ENCODE data around the gene KBTBD8. TPM values are rescaled to one million over a fixed set of nuclear protein-coding genes. Genes with fewer than 3 reads are reported as not detected.
A peak's percentile ranks its signal among the peaks of the same experiment; 100 is the strongest.

KBTBD8 gene
- total and polyA plus RNA-seq, 2 of the 13 experiments (the other 11 are each of a cell fraction or from before 2014, with no cell fraction given), result 1.1 to 7.6 TPM

DNA sequence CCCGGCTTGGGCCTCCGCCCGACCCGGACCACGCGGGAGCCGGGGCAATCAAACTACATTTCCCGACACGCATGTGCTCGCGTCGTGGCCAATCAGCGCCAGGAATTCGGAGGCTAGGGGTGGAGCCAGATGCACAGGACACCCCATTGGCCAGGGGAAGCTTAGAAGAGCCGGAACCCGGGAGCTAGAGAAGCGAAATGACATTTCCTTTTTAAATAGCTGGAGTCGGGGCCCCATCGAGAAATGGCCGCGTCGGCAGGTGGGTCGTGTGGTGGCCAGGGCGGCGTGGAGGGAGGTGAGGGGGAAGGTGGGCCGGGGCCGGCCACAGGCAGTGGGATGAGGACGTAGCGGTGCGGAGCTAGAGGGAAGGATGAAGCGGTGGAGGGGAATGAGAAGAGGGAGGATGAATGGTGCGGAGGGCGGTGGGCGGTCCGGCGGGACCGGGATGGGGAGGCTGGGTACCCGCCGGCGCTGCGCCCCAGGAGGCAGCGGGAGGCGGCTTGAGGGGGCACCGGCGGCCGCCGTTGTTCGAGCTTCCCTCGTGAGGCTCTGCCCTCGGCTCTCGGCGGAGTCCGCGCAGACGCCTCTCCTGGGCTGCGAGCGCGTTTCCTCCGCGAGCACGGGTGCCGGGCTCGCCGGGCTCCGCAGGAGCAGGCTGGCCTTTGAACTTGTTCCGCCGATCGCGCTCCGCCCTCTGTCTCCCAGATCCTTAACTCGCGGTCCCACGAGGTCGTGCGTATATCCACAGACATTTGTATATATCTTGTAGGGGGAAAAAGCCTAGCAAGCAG, at the start of gene KBTBD8 (continued):
- TF ChIP-seq ZNF558 (CRISPR knock-in tag; IDR thresholded peaks at IDR 0.05; ENCODE audit: borderline replicate concordance) (0 out of 2 replicates have a peak, but pooled peaks have one; percentile 46), ZNF234 (CRISPR knock-in tag; conservative IDR thresholded peaks at IDR 0.05) (no peak), HOXA7 (CRISPR knock-in tag; IDR thresholded peaks at IDR 0.05) (no peak), ZNF816 (CRISPR knock-in tag; IDR thresholded peaks at IDR 0.05; ENCODE audit: borderline replicate concordance) (no peak), ZNF747 (CRISPR knock-in tag; IDR thresholded peaks at IDR 0.05; ENCODE audit: borderline replicate concordance) (no peak), HNRNPK (IDR thresholded peaks at IDR 0.05; ENCODE audit: low read depth, low read length, poor library complexity, severe bottlenecking) (peak; percentile 68), ZBTB42 (CRISPR knock-in tag; IDR thresholded peaks at IDR 0.05) (no peak), ZNF598 (CRISPR knock-in tag; IDR thresholded peaks at IDR 0.05; ENCODE audit: borderline replicate concordance) (no peak), PRMT3 (CRISPR knock-in tag; IDR thresholded peaks at IDR 0.05; ENCODE audit: borderline replicate concordance, low read depth) (no peak)
- TF ChIP-seq, protein P1, sequence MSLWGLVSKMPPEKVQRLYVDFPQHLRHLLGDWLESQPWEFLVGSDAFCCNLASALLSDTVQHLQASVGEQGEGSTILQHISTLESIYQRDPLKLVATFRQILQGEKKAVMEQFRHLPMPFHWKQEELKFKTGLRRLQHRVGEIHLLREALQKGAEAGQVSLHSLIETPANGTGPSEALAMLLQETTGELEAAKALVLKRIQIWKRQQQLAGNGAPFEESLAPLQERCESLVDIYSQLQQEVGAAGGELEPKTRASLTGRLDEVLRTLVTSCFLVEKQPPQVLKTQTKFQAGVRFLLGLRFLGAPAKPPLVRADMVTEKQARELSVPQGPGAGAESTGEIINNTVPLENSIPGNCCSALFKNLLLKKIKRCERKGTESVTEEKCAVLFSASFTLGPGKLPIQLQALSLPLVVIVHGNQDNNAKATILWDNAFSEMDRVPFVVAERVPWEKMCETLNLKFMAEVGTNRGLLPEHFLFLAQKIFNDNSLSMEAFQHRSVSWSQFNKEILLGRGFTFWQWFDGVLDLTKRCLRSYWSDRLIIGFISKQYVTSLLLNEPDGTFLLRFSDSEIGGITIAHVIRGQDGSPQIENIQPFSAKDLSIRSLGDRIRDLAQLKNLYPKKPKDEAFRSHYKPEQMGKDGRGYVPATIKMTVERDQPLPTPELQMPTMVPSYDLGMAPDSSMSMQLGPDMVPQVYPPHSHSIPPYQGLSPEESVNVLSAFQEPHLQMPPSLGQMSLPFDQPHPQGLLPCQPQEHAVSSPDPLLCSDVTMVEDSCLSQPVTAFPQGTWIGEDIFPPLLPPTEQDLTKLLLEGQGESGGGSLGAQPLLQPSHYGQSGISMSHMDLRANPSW (CRISPR knock-in tag; IDR thresholded peaks at IDR 0.05; ENCODE audit: borderline replicate concordance), result no peak
- TF ChIP-seq, protein P2, sequence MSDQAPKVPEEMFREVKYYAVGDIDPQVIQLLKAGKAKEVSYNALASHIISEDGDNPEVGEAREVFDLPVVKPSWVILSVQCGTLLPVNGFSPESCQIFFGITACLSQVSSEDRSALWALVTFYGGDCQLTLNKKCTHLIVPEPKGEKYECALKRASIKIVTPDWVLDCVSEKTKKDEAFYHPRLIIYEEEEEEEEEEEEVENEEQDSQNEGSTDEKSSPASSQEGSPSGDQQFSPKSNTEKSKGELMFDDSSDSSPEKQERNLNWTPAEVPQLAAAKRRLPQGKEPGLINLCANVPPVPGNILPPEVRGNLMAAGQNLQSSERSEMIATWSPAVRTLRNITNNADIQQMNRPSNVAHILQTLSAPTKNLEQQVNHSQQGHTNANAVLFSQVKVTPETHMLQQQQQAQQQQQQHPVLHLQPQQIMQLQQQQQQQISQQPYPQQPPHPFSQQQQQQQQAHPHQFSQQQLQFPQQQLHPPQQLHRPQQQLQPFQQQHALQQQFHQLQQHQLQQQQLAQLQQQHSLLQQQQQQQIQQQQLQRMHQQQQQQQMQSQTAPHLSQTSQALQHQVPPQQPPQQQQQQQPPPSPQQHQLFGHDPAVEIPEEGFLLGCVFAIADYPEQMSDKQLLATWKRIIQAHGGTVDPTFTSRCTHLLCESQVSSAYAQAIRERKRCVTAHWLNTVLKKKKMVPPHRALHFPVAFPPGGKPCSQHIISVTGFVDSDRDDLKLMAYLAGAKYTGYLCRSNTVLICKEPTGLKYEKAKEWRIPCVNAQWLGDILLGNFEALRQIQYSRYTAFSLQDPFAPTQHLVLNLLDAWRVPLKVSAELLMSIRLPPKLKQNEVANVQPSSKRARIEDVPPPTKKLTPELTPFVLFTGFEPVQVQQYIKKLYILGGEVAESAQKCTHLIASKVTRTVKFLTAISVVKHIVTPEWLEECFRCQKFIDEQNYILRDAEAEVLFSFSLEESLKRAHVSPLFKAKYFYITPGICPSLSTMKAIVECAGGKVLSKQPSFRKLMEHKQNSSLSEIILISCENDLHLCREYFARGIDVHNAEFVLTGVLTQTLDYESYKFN (CRISPR knock-in tag; conservative IDR thresholded peaks at IDR 0.05), result no peak; the same call in 1 of the 2 replicates
- TF ChIP-seq, protein P3, sequence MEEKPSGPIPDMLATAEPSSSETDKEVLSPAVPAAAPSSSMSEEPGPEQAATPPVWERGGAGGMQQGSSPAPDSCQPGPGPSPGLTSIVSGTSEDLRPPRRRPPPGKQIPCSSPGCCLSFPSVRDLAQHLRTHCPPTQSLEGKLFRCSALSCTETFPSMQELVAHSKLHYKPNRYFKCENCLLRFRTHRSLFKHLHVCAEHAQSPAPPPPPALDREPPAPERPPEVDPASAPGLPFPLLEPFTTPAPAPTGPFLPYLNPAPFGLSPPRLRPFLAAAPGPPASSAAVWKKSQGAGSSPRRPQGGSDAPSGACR (CRISPR knock-in tag; IDR thresholded peaks at IDR 0.05), result 0 out of 2 replicates have a peak, but pooled peaks have one; percentile 26
- TF ChIP-seq, protein P4, sequence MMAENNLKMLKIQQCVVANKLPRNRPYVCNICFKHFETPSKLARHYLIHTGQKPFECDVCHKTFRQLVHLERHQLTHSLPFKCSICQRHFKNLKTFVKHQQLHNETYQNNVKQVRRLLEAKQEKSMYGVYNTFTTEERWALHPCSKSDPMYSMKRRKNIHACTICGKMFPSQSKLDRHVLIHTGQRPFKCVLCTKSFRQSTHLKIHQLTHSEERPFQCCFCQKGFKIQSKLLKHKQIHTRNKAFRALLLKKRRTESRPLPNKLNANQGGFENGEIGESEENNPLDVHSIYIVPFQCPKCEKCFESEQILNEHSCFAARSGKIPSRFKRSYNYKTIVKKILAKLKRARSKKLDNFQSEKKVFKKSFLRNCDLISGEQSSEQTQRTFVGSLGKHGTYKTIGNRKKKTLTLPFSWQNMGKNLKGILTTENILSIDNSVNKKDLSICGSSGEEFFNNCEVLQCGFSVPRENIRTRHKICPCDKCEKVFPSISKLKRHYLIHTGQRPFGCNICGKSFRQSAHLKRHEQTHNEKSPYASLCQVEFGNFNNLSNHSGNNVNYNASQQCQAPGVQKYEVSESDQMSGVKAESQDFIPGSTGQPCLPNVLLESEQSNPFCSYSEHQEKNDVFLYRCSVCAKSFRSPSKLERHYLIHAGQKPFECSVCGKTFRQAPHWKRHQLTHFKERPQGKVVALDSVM (CRISPR knock-in tag; IDR thresholded peaks at IDR 0.05), result no peak; the same call in 1 of the 2 replicates
- TF ChIP-seq, protein P5, sequence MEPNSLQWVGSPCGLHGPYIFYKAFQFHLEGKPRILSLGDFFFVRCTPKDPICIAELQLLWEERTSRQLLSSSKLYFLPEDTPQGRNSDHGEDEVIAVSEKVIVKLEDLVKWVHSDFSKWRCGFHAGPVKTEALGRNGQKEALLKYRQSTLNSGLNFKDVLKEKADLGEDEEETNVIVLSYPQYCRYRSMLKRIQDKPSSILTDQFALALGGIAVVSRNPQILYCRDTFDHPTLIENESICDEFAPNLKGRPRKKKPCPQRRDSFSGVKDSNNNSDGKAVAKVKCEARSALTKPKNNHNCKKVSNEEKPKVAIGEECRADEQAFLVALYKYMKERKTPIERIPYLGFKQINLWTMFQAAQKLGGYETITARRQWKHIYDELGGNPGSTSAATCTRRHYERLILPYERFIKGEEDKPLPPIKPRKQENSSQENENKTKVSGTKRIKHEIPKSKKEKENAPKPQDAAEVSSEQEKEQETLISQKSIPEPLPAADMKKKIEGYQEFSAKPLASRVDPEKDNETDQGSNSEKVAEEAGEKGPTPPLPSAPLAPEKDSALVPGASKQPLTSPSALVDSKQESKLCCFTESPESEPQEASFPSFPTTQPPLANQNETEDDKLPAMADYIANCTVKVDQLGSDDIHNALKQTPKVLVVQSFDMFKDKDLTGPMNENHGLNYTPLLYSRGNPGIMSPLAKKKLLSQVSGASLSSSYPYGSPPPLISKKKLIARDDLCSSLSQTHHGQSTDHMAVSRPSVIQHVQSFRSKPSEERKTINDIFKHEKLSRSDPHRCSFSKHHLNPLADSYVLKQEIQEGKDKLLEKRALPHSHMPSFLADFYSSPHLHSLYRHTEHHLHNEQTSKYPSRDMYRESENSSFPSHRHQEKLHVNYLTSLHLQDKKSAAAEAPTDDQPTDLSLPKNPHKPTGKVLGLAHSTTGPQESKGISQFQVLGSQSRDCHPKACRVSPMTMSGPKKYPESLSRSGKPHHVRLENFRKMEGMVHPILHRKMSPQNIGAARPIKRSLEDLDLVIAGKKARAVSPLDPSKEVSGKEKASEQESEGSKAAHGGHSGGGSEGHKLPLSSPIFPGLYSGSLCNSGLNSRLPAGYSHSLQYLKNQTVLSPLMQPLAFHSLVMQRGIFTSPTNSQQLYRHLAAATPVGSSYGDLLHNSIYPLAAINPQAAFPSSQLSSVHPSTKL (CRISPR knock-in tag; IDR thresholded peaks at IDR 0.05), result no peak

Measured in HepG2 (cell line).